ENCODE results near the gene ZSCAN21.

Gene ZSCAN21

GRCh38 chr7:100029596-100029995 lies 20.0 kb upstream of the ZSCAN21 start:
- no peak for DNase-seq

GRCh38 chr7:100033526-100033925 lies 16.0 kb upstream of the ZSCAN21 start:
- DNase-seq, result no peak

- DNase-seq, result no peak
Observed at GRCh38 chr7:100034871-100035510, 14.6 kb upstream of the ZSCAN21 start.

DNA sequence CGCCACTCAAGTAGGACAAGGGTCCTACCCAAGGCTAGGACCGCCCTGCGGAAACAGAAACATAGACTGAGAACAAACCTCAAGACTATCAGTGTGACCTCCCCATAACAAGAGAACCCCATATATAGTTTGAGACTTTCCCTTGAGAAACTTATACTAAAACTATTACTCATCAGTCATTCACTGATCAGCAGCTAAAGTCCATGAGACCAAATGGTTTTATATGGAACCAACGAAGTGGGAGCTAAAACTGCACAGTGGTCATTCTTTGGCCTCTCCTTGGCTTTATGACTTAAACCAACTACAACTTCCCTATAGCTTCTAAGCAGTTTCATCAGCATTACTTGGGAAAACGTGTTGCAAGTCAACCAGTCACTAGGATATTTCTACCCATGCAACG lies 13.7 kb upstream of the ZSCAN21 start:
- DNase-seq, result no peak

- no peak for DNase-seq
Observed at GRCh38 chr7:100038326-100038725, 11.2 kb upstream of the ZSCAN21 start.

- DNase-seq, result no peak
Observed at GRCh38 chr7:100040575-100040974, 9.0 kb upstream of the ZSCAN21 start.

- no peak for DNase-seq
Observed at GRCh38 chr7:100044718-100045117, 4.9 kb upstream of the ZSCAN21 start.

DNA sequence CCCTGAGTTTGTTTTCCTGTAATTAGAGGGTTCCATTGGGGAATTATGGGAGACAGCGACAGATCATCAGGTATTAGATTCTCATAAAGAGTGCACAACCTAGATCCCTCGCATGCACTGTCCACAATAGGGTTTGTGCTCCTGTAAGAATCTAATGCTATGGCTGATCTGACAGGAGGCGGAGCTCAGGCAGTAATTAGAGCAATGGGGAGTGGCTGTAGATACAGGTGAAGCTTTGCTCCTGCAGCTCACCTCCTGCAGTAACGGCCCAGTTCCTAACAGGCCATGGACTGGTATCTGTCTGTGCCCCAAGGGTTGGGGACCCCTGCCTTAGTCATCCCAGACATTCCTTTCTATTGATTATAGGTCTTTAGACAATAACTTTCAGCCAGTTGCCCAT lies 894 bp upstream of the ZSCAN21 start:
- DNase-seq, result no peak

DNA sequence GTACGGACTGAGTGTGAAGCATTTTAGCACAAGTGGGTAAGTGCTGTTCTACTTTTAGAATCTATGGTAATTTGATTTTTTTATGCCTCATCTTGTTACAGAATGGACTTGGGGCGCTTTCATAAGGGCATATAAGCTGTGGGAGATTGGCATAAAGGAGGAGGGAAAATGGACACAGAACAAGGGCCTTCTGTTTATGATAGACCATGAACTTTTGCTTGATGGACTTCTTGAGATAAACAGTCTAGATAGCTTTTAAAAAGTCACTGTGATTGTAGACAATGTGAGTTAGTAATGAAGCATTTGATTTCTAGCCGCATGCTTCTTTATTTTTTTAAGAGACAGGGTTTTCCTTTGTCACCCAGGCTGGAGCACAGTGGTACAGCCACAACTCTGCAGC lies 2.0 kb downstream of the ZSCAN21 start:
- DNase-seq, result no peak

GRCh38 chr7:100053215-100053614 lies 3.6 kb downstream of the ZSCAN21 start:
- DNase-seq, result peak; percentile 36

DNA sequence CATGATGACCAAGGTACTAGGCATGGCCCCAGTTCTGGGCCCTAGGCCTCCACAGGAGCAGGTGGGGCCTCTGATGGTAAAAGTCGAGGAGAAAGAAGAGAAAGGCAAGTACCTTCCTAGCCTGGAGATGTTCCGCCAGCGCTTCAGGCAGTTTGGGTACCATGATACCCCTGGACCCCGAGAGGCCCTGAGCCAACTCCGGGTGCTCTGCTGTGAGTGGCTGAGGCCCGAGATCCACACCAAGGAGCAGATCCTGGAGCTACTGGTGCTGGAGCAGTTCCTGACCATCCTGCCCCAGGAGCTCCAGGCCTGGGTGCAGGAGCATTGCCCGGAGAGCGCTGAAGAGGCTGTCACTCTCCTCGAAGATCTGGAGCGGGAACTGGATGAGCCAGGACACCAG lies 7.4 kb downstream of the ZSCAN21 start:
- no peak for DNase-seq

GRCh38 chr7:100059251-100059739 lies 9.7 kb downstream of the ZSCAN21 start:
- DNase-seq, result no peak

GRCh38 chr7:100061518-100062193 lies 12.1 kb downstream of the ZSCAN21 start:
- DNase-seq, result no peak

- DNase-seq, result no peak
Observed at GRCh38 chr7:100063376-100063775, 13.8 kb downstream of the ZSCAN21 start.

DNA sequence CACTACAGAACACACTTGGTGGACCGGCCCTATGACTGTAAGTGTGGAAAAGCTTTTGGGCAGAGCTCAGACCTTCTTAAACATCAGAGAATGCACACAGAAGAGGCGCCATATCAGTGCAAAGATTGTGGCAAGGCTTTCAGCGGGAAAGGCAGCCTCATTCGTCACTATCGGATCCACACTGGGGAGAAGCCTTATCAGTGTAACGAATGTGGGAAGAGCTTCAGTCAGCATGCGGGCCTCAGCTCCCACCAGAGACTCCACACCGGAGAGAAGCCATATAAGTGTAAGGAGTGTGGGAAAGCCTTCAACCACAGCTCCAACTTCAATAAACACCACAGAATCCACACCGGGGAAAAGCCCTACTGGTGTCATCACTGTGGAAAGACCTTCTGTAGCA lies 14.6 kb downstream of the ZSCAN21 start:
- DNase-seq, result no peak

DNA sequence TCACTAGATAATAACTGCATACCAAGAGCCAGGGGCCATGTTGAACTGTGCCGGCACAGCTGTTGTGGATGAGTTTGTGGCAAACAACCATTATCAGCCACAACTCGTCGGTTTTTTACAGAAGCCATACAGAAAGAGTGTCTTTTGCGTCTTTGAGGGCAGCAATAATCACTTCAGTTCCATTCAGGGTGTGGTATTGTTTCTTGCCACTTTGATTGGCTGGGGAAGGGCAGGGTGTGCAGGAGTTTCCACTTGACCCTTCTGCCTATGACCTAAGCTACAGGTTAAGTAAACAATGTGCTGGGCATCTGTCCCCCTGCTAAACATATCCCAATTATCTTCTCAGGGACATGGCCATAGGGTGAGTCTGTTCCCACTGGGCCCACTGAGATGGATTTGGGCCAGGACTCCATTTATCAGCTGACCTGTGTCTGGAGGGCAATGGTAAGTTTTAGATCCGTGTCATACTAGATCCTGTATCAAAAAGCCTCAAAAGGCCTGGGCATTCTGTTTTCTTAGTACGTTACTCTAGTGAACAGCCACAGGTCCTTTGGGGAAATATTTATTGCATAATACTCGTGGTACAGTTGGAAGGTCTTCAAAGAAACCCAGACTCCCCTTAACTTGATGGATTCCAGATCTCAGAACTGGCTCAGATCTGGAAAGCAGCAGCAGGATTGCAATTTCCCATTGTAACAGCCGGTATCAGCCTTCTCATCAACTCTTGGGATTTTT lies 16.0 kb downstream of the ZSCAN21 start:
- DNase-seq, result no peak

- no peak for DNase-seq
Observed at GRCh38 chr7:100066953-100067352, 17.4 kb downstream of the ZSCAN21 start.

DNA sequence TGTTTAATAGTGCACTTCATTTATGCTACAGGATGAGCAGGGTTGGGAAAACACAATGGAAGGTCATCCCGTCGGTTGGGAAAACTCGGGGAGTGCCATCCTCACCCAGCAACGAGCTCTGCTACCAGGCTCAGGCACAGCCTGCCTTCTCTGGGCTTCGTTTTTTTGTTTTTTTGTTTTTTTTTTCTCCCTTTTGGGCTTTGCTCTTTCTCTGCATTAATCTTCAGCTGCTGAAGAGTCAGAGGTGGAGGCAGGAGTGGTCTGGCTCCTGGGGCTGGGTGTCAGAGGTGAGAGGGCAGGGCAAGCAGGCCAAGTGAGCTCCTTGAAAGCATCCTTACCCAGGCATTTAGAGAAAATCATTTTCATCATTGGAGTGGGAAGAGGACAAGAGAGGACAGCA lies 20.4 kb downstream of the ZSCAN21 start:
- DNase-seq, result no peak

DNA sequence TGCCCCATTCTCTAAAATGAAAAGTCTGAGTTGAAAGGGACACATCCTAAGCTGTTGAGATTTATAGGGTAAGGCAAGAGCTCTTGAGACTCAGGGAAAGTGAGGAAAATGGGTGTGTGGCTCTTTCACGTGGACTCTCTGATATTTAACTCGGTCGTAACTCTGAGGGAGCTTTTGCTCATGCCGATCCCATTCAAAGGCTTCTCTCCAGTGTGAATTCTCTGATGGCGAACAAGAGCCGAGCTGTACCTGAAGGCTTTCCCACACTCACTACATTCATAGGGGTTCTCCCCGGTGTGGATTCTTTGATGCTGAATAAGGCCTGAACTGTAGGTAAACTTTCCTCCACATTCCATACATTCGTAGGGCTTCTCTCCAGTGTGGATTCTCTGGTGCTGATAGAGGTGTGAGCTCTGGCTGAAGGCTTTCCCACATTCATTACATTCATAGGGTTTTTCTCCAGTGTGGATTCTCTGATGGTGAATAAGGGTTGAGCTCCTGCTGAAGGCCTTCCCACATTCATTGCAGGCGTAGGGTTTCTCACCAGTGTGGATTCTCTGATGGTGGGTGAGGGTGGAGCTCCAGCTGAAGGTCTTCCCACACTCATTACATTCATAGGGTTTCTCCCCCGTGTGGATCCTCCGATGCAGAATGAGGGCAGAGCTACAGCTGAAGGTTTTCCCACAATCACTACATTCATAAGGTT lies 21.6 kb downstream of the ZSCAN21 start:
- DNase-seq, result no peak

DNA sequence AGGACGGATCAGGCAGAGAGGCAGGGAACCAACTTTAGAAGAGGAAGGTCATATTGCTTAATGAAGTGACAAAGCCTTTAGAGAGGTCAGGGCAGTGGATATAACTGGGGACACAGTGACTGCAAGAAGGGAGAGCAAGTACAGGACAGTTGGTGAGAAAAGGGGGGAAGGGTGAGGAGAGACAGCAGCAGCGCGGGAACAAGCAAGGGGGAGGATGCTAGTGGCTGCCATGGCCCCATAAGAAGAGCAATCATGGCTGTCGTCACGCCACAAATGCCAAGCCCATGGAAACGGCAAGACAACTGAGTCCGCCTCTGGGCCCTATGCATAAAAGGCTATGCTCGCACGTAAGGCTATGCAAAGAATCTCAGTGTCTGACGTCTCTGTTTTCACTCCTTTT lies 22.9 kb downstream of the ZSCAN21 start:
- no peak for DNase-seq

GRCh38 chr7:100074841-100075240 lies 25.3 kb downstream of the ZSCAN21 start:
- DNase-seq, result no peak

GRCh38 chr7:100075418-100075817 lies 25.8 kb downstream of the ZSCAN21 start:
- DNase-seq, result no peak

GRCh38 chr7:100077205-100077604 lies 27.6 kb downstream of the ZSCAN21 start:
- DNase-seq, result no peak
